ENCODE data around the gene C2orf66.
A peak's percentile ranks its signal among the peaks of the same experiment; 100 is the strongest.

C2orf66 gene

DNA sequence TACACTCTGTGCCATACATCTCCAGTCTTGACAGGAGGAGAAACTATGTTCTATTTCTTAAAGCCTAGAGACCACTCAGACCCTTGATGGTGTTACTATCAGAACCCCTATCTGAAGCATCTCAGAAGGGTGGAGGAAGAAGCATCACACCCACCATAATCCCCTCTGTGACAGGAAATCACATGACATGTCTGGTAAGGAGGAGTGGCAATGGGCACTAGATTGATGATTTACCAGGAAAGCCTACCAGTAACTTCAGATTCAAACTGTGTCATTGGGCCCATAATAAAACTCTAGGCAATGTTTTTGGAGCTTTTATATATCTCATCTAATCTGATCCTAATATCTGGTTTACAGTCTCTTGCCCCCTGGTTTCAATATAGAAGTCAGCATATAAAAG lies 37.1 kb upstream of the C2orf66 start:
- H3K4me1 ChIP-seq (ENCODE audit: insufficient read depth, poor library complexity, severe bottlenecking): no peaks in the 10 kb centered on the region
- no peak overlapping the region for H3K4me3 ChIP-seq (ENCODE audit: severe bottlenecking)
- no peaks in the 10 kb centered on the region for H3K9me3 ChIP-seq (ENCODE audit: severe bottlenecking)
- TF ChIP-seq, protein P1, sequence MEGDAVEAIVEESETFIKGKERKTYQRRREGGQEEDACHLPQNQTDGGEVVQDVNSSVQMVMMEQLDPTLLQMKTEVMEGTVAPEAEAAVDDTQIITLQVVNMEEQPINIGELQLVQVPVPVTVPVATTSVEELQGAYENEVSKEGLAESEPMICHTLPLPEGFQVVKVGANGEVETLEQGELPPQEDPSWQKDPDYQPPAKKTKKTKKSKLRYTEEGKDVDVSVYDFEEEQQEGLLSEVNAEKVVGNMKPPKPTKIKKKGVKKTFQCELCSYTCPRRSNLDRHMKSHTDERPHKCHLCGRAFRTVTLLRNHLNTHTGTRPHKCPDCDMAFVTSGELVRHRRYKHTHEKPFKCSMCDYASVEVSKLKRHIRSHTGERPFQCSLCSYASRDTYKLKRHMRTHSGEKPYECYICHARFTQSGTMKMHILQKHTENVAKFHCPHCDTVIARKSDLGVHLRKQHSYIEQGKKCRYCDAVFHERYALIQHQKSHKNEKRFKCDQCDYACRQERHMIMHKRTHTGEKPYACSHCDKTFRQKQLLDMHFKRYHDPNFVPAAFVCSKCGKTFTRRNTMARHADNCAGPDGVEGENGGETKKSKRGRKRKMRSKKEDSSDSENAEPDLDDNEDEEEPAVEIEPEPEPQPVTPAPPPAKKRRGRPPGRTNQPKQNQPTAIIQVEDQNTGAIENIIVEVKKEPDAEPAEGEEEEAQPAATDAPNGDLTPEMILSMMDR (IDR thresholded peaks at IDR 0.05; ENCODE audit: poor library complexity, severe bottlenecking): no peak
- DNase-seq (ENCODE audit: low spot score): no peak
- H3K27me3 ChIP-seq (ENCODE audit: insufficient read depth, poor library complexity, severe bottlenecking): no peaks in the 10 kb centered on the region
- no peak overlapping the region for H3K27ac ChIP-seq (ENCODE audit: poor library complexity, severe bottlenecking)
- ATAC-seq (ENCODE audit: low read depth): no peak
- H3K36me3 ChIP-seq (ENCODE audit: low read depth): peaks cover 52% of the 10 kb centered on the region

DNA sequence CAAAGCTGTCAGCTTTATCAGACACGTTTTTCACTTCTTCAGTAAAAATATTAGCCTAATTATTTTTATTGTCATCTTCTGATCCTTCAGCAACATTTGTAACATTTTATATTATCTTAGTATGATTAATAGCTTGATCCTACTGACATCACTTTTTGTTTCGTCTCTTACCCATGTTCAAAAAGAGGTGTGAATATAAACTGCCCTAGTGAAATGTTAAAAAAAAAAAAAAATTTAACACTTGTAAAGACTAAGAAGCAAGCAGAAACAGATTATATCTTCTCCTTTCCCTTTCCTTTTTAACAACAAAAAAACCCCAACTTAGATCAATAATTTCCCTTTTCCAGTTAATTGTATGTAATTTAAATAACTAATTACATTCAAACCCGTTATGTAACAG lies 36.2 kb upstream of the C2orf66 start:
- DNase-seq (ENCODE audit: low spot score) (no peak), ATAC-seq (ENCODE audit: low read depth) (no peak)
- Histone ChIP-seq H3K4me3 (ENCODE audit: severe bottlenecking) (no peak overlapping the region), H3K9me3 (ENCODE audit: severe bottlenecking) (no peaks in the 10 kb centered on the region), H3K27ac (ENCODE audit: poor library complexity, severe bottlenecking) (no peak overlapping the region), H3K36me3 (ENCODE audit: low read depth) (peaks cover 61% of the 10 kb centered on the region), H3K4me1 (ENCODE audit: insufficient read depth, poor library complexity, severe bottlenecking) (no peaks in the 10 kb centered on the region), H3K27me3 (ENCODE audit: insufficient read depth, poor library complexity, severe bottlenecking) (no peaks in the 10 kb centered on the region)
- TF ChIP-seq, protein P1 (IDR thresholded peaks at IDR 0.05; ENCODE audit: poor library complexity, severe bottlenecking): no peak

DNA sequence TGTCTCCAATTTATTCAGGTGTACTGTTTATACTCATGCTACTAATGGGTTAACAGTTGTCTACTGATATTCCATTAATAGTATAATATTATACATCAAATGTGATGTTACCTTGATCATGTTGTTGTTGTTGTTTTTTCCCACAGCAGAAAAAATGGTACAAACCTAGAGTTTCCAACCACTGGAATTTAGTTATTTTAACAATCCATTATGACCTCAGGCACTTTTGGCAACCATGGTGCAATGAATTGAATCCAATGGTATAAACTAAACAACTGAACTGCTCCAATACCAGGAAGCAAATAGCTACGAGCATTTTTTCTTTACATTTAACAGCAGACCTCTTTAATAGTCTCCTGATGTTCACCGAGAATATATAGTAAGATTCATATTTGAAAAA lies 31.0 kb upstream of the C2orf66 start:
- H3K4me3 ChIP-seq (ENCODE audit: severe bottlenecking): no peak overlapping the region
- H3K9me3 ChIP-seq (ENCODE audit: severe bottlenecking): no peaks in the 10 kb centered on the region
- no peaks in the 10 kb centered on the region for H3K27me3 ChIP-seq (ENCODE audit: insufficient read depth, poor library complexity, severe bottlenecking)
- no peak overlapping the region for H3K27ac ChIP-seq (ENCODE audit: poor library complexity, severe bottlenecking)
- peaks cover 64% of the 10 kb centered on the region for H3K36me3 ChIP-seq (ENCODE audit: low read depth)
- DNase-seq (ENCODE audit: low spot score) (no peak), ATAC-seq (ENCODE audit: low read depth) (no peak)
- TF ChIP-seq, protein P1 (IDR thresholded peaks at IDR 0.05; ENCODE audit: poor library complexity, severe bottlenecking): no peak
- peaks cover 13% of the 10 kb centered on the region for H3K4me1 ChIP-seq (ENCODE audit: insufficient read depth, poor library complexity, severe bottlenecking)

DNA sequence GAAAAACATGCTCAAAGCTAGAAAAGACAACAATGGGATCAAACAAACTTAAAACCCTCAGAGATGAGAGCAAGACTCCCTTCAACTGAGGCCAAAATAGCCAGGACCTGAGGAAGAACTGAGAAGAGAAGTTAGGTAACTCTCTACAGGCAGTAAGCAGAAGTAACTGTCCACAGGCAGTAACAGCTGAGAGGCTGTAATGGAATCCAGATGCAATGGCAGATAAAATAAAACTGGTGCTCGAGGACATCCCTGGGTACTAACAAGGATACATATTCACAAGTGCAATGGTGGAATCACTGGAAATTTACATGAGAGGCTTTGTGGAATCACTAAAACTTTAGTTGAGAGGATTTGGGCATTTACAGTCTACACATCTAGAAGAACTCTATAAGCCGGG lies 30.4 kb upstream of the C2orf66 start:
- TF ChIP-seq, protein P1 (IDR thresholded peaks at IDR 0.05; ENCODE audit: poor library complexity, severe bottlenecking): no peak
- Histone ChIP-seq H3K4me1 (ENCODE audit: insufficient read depth, poor library complexity, severe bottlenecking) (peaks cover 13% of the 10 kb centered on the region), H3K36me3 (ENCODE audit: low read depth) (peaks cover 65% of the 10 kb centered on the region), H3K27ac (ENCODE audit: poor library complexity, severe bottlenecking) (no peak overlapping the region), H3K4me3 (ENCODE audit: severe bottlenecking) (no peak overlapping the region), H3K9me3 (ENCODE audit: severe bottlenecking) (no peaks in the 10 kb centered on the region), H3K27me3 (ENCODE audit: insufficient read depth, poor library complexity, severe bottlenecking) (no peaks in the 10 kb centered on the region)
- DNase-seq (ENCODE audit: low spot score): no peak
- no peak for ATAC-seq (ENCODE audit: low read depth)

DNA sequence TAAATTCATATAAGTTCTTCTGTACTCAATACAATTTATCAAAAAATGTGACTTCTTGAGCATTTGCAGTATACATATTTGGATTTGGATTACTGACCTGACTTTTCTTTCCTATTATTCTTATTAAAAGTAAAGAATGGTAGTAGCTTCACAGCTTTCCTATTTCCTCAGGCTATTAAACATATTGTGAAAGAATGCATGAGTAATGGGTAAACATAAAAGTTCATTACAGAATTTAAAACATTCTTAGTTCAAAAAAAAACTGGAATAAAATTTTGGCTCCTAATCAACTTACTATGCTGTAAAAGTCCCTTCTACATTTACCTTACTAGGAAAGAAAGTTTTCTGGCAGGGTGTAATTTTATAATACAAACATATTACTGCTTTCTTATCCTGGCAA lies 27.3 kb upstream of the C2orf66 start:
- H3K27ac ChIP-seq (ENCODE audit: poor library complexity, severe bottlenecking): peak overlapping the region; percentile 7
- no peak overlapping the region for H3K4me3 ChIP-seq (ENCODE audit: severe bottlenecking)
- DNase-seq (ENCODE audit: low spot score) (no peak), ATAC-seq (ENCODE audit: low read depth) (peak; percentile 65)
- TF ChIP-seq, protein P1 (IDR thresholded peaks at IDR 0.05; ENCODE audit: poor library complexity, severe bottlenecking): no peak
- H3K36me3 ChIP-seq (ENCODE audit: low read depth): peaks cover 41% of the 10 kb centered on the region
- H3K4me1 ChIP-seq (ENCODE audit: insufficient read depth, poor library complexity, severe bottlenecking): peaks cover 13% of the 10 kb centered on the region
- no peaks in the 10 kb centered on the region for H3K9me3 ChIP-seq (ENCODE audit: severe bottlenecking)
- no peaks in the 10 kb centered on the region for H3K27me3 ChIP-seq (ENCODE audit: insufficient read depth, poor library complexity, severe bottlenecking)

All from RWPE2 (cell line).